Epithelial cell of esophagus (primary cell): ENCODE results near the gene C12orf76.

Experiments used
- DNase-seq: peaks from one replicate; pipeline ENCODE4 v3.0.0; 2010; ENCODE audit warnings: low read depth
- H3K4me3 ChIP-seq: 2 replicates; pipeline ENCODE4 v1.5.1; 2011; ENCODE audit warnings: mild to moderate bottlenecking, low read length, control low read depth
- TF ChIP-seq, protein P1 (sequence below): IDR thresholded peaks from 2 replicates; pipeline ENCODE4 v1.5.1; 2011; ENCODE audit warnings: low read depth, mild to moderate bottlenecking, low read length, control low read depth, inconsistent platforms; ENCODE audit not compliant: insufficient read depth; ENCODE audit errors: missing control alignments

C12orf76 gene

DNA sequence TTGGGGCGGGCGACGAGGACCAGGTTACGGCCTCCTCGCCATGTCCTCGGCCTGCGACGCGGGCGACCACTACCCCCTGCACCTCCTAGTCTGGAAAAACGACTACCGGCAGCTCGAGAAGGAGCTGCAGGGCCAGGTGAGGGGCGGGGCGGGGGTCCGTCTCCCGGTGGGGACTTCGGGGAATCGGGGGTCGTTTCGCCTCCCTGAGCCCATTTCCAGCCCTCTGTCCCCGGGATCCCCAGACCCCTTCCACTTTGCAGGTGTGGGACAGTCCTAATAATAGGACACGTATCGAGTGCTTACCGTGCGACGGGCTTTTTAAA lies 48.7 kb downstream of the C12orf76 start:
- H3K4me3 ChIP-seq = peak overlapping the region; percentile 75
- TF ChIP-seq, protein P1, sequence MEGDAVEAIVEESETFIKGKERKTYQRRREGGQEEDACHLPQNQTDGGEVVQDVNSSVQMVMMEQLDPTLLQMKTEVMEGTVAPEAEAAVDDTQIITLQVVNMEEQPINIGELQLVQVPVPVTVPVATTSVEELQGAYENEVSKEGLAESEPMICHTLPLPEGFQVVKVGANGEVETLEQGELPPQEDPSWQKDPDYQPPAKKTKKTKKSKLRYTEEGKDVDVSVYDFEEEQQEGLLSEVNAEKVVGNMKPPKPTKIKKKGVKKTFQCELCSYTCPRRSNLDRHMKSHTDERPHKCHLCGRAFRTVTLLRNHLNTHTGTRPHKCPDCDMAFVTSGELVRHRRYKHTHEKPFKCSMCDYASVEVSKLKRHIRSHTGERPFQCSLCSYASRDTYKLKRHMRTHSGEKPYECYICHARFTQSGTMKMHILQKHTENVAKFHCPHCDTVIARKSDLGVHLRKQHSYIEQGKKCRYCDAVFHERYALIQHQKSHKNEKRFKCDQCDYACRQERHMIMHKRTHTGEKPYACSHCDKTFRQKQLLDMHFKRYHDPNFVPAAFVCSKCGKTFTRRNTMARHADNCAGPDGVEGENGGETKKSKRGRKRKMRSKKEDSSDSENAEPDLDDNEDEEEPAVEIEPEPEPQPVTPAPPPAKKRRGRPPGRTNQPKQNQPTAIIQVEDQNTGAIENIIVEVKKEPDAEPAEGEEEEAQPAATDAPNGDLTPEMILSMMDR = no peak
- DNase-seq = no peak

DNA sequence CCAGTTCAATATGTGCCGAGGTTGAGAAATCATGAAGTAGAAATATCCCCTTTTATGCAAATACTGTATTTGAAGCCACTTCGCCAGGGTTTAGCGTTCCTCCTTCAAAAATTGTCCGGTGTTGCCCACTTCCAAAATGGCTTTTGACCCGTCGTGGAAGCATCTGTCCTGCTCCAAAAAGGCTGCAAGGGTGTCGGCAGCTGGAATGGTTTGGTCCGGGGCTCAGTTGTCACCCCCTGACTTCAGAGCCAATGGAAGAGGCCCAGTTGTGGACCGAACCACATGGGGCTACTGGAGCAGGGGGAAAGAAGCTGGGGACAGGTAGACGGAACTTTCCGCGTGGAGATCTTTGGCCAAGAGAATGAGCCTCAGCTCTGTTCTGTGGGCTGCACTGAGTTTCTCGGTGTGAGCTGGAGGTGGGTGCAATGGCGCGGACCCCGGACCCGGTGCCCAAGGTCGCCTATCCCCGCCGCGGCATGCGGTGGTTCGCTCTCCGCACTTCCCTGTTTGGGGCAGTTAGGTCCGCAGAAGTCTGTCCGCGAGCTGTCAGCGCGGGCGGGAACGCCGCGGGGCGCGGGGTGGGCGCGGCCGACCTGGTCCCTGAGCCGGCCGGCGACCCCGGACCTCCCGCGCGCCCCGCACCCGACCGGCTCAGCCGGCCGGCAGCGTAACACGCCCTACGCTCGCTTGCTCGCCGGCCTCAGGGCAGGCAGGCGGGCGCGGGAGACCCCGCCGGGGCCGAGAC lies 49.2 kb downstream of the C12orf76 start, which contains the start of gene ANKRD13A:
ANKRD13A (plus strand) TSS at position 527 of the 745 bp plus-strand sequence. CDS start 259 bp downstream, outside the sequence.
- TF ChIP-seq, protein P1 = no peak
- peak within 1 kb of the TSS; percentile 75 for H3K4me3 ChIP-seq
- peak; percentile 94 for DNase-seq

DNA sequence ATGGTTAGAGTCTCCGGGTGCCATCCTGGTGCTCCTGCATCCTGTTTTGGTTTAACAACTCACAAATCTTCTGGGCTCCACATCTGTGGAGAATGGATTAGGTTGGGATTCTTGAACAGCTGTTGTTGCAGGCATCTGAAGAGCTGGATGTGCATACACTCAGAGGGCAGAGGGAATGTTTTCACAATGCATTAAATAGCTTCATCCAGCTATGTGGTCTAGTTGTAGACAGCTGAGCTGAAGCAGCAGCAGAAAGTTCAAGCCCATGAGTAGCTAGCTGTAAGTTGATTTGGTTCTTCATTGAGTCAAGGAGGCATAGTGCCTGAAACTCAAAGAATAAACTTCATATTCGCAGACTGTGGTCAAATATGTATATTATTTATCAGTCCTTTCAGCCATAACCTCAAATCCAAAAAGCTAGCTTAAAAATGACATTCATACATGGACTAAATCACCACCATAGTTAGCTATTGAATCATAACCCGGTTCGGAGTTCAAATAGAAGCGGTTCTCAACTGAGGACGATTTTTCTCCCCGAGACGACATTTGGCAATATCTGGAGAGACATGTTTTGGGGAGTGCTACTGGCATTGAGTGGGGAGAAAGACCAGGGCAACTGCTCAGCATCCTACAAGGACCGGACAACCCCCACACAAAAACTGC lies 50.0 kb downstream of the C12orf76 start:
- TF ChIP-seq, protein P1 = no peak

DNA sequence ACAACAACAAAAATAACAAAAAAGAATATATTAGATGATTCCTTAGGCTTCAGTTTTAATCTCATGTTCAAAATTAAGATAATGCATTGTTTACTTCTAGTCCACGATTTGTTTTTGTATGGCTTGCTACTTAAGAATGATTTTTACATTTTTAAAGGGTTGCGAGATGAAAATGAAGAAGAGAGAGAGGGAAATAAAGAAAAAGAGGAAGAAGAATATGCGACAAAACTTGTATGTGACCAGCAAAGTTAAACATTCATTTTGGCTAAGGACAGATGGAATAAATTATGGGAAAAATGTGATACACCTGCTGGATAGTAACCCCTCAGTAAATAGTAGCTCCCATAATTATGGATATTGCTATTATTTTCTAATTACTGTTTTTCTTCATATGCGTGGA lies 50.9 kb downstream of the C12orf76 start:
- TF ChIP-seq, protein P1 = no peak
- DNase-seq = no peak
- H3K4me3 ChIP-seq = no peak overlapping the region

More for the DNA sequence above, 50.0 kb downstream of the C12orf76 start:
- no peak for DNase-seq
- H3K4me3 ChIP-seq = peak overlapping the region; percentile 75

DNA sequence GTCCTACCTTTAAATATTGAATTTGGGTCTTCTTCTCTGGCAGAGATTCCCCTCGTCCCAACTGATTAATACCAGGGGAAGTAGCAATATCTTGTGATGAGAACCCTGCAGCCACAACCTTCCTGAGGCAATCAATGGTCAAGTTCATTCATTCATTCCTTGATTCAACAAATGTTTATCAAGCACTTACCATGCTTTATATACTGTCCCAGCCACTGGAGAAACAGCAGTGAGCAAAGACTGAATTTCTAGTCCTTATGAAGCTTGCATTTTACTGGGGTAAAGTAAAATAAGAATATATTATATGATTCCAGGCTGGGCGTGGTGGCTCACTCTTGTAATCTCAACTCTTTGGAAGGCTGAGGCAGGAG lies 51.9 kb downstream of the C12orf76 start:
- DNase-seq = no peak
- TF ChIP-seq, protein P1 = no peak
- peak overlapping the region; percentile 88 for H3K4me3 ChIP-seq

DNA sequence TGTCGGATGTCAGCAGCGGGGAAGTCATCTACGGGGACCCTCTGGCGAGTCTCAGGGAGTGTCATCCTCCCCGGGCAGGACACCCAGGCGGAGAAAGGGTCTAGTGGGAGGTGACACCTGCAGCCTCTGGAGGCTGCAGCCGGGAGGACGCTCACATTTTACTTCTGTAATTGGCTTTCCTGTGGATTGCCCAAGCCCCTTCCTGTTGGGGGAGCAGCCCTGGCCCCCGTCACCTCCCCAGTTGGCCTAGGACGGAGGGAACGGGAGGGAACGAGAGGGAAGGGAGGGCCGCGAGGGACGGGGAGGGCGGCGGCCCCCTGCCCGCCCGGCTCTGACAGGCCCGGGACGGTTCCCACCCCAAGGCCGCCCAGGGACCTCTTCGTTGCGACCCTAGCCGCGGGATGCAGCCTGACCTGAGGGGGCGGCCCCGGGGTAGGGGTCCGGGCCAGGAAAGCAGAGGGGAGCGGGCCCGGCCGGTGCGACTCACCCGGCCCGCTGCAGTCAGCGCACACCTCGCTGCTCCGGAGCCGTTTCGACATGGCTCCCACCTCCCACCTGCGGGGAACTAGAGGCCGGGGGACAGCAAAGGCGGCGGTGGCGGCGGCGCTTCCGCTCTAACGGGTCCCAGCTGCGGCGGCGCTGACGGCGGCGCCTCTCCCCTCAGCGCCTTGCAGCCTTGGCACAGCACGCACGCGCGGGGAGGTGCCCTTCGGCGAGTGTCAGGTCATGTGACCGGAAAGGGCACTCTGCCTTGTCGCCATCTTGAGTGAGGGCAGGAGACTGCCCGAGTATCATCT lies 52.4 kb downstream of the C12orf76 start, which contains the start of gene GIT2:
GIT2 (minus strand) TSS at position 683 of the 797 bp plus-strand sequence; CDS start at position 539, 144 bp downstream.
- H3K4me3 ChIP-seq = peak within 1 kb of the TSS; percentile 88
- TF ChIP-seq, protein P1 = no peak
- DNase-seq = peak; percentile 93
